Colon (tissue), 2 donors: Measurements from ENCODE around the gene R3HDM2.

Experiments
- FAIRE-seq: peaks from 2 replicates; lab custom pipeline; 2012; peaks lifted over from hg19 to GRCh38; lab: Jason Lieb, UNC
- donor health status: control.
- donor health status: control.

The R3HDM2 gene

DNA sequence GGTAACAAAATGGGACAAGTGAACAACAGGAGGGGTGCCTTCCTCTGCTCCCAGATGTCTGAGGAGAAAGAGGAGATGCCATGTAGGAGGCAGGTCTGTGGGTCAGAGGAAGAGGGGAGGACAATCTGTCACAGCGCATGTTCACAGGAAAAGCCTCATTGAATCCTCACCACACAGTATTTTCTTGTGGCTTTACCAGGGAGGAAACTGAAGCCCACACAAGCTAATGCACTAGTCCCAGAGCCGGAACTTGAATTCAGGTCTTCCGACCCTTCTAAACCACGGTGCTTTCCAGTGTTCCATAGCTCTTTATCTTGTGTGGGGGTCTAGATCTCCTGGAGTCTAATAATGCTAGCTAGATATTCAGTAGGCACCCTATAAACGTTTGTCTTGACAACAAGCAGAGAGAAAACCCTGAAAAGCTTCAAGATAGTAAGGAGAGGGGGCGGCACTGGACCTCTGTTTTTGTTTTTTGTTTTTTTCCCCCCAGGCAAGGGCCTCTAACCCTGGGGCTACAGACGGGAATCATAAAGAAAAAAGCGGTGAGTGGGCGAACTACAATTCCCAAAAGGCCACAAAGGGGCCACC is 201.7 kb downstream of the R3HDM2 start:
- FAIRE-seq = no peak

DNA sequence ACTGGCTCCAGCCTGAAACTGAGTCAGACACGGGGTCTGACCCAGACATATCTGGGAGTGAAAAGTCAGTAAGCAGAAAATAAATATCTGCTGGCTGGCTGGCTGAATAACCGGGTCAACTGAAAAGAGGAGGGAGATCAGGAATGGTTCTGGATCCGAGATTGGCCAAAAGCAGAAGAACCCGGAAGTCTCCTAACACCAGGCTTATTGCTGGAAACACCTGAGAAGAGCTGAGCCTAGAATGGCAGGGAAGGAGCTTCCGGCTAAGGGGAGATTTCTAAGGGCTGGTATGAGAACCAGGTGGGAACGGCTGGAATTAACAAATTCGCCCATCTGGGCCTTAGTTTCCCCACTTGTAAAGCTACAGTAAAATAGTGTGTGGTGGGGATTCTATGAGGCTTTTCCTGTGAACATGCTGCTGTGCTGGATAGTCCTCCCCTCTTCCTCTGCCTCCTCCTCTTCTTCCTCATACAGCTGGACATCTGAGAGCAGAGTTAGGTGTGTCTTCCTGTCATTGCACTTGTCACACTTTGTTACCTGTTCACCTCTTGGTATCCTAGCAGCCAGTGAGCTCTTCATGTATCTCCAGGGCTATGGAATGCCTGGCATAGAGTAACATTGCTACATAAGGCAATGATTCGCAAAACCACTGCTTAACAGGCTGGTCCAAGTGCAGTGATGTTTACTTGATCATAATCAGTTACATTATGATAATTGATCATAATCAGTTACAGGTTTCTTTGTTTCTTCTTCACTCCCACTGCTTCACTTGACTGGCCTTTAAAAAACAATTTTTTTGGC is 203.3 kb downstream of the R3HDM2 start:
- no peak for FAIRE-seq

DNA sequence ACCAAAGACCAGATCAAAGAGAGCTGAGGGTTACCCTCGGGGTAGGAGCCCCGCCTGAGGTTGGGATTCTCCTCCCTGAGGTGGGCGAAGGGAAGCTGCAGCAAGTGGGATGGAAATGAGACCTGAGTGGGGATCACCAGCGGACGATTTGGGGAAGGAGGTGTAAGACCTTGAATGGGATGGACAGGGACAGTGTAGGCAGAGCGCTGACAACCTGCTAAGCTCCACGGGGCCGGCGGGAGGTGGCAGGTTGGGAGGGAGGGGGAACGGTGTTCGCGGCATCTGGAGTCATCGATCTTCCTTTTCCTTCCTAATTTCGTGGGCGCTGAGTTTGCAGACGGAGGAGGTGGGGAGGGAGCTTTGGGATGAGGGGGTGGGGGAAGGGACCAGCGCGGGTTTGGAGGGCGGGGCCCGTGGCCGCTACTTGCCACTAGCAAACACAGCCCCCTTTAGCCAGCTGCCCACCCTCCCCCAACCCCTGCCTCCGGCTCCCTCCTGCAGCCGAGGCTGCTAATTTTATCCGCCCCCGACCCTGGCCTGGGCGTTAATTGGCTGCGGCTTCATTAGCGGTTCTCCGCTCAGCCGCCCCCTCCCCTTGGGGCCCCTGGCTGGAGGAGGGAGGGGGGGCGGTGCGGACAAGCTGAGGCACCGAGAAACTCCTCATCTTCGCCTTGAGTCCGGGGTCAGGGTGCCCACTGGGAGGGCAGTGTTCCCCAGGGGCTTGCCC is 204.1 kb downstream of the R3HDM2 start:
- no peak for FAIRE-seq

DNA sequence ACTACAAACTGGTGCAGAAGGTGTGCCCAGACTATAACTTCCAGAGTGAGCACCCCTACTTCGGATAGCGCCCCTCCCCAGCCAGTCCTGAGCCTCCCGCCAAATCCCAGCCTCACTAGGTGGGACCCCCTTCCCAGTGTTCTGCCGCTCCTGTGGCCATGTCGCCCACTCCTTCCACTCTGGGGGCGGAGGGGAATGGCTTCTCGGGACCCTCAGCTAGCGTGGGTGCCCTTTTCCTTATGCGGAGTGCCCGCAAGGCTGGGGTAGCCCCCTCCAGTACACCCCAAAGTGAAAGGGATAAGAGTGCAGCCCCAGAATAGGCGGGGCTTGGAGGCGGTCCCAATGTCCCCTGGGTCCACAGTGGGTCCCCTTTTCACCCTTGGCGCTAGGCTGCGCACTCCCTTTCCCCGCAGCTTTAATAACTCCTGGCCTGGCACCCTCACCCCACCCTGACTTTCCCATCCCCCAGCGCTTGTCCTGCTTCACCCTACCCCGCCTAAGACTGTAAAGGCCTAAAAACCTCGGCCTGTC is 205.1 kb downstream of the R3HDM2 start:
- no peak for FAIRE-seq

DNA sequence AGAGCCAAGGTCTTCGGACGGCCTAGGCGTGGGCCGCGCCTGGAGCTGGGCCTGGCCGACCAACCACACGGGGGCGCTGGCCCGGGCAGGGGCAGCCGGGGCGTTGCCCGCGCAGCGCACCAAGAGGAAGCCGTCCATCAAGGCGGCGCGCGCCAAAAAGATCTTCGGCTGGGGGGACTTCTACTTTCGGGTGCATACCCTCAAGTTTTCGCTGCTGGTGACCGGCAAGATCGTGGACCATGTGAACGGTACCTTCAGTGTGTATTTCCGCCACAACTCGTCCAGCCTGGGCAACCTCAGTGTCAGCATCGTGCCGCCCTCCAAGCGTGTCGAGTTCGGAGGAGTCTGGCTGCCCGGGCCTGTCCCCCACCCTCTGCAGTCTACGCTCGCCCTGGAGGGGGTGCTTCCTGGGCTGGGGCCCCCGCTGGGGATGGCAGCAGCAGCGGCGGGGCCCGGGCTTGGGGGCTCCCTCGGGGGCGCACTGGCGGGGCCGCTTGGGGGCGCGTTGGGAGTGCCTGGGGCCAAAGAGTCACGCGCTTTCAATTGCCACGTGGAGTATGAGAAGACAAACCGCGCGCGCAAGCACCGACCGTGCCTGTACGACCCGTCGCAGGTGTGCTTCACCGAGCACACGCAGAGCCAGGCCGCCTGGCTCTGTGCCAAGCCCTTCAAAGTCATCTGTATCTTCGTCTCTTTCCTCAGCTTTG is 205.7 kb downstream of the R3HDM2 start:
- no peak for FAIRE-seq

DNA sequence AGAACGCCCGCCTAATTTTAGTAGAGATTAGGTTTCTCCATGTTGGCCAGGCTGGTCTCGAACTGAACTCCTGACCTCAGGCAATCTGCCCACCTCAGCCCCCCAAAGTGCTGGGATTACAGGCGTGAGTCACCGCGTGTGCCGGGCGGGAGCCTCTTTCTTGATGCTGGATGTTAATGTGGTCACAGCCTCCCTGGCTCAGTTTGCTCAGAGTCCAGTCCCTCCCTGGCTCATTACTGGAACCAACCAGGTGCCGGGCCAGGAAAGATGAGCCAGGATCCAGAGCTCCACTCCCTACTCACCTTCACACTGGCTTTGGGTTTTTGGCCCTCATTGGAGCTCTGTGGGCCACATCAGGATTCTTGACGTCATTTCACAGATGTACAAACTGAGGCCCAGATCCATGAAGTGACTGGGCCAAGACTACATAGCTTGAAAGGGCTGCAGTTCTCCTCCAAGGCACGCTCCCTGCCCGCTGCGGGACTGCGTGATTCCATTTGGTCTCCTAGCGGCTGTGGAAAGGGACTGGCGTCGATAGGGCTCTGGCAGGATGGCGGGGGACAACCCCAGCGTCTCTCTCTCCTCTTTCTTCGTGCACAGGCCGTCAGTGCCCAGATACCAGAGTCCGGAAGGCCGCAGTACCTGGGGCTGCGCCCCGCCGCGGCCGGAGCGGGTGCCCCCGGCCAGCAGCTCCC is 206.4 kb downstream of the R3HDM2 start:
- no peak for FAIRE-seq

DNA sequence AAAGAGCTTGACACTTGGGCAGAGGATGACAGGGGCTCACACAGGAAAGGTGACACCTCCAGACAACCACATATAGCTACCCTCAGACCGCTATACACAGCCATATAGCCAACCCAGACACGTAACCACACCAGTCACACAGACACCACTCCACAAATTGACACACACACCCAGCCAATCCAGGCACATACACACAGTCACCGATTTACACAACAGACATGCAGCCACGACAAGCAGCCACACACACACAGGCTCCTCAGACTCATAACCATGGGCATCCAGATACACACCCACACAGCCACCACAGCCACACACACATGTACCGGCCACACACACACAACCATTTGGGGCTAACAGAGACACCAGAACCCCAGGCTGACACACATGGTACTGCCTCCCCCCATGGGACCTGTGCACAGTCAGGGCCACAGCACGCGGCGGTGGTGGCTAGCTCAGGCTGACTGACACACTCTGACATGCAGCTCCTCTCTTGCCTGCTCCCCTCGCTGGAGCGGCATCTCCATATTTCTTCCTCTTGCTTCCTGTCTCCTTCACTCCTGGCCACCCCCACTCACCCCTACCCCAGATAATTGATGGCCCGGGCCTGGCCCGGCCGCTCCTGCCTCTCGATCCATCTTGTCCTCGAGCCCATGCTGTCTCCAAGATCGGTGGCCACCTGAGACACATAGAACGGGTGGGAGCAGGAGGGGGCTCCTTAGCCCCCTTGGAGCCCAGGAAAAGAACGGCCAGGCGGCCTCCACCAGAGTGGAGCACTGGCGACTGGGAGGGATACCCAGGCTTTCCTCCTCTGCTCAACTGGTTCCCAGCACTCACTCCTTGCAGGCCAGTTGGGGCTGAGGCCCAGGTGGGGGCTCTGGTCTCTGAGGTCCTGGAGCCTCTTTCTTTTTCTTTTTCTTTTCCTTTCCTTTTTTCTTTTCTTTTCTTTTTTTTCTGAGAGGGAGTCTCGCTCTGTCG is 207.4 kb downstream of the R3HDM2 start:
- no peak for FAIRE-seq

DNA sequence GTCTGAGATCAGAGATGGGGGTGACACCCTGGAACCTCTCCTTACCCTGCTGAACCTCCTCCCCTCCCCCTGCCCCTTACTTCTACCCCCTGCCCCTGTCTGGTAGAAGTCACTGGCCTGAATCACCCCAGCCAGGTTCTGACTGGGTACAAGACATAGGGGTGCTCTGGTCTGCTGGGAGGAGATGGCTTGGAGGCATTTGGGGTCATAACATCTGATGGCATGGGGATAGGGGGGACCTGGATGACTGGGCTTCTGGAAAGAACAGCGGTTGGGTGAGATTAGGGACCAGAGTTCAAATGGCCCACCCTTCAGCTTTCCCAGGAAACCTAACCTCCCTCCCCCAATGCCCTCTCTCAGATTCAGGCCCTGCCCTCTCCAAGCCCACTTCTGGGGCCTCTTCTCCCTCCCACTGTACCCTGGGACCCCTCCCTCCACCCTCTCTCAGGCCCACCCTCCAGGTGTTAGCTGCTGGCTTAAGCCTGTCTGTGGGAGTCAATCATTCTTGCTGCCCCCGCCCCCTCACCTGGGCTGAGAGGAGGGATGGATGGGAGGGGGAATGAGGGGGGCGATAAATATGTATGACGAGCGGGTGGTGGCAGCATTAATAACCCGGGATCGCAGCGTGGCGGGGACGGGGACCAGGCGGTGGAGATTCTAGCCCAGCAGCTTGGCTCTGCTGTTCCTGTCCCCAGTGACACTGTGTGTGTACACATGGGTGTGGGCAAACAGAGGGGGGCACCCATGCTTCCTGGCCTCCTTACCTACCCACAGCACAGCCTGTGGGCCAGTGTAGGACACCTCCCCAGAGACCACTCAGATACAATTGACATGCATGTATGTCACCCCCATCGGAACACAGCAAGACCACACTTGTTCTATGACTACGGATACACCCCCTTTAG is 208.3 kb downstream of the R3HDM2 start:
- no peak for FAIRE-seq

DNA sequence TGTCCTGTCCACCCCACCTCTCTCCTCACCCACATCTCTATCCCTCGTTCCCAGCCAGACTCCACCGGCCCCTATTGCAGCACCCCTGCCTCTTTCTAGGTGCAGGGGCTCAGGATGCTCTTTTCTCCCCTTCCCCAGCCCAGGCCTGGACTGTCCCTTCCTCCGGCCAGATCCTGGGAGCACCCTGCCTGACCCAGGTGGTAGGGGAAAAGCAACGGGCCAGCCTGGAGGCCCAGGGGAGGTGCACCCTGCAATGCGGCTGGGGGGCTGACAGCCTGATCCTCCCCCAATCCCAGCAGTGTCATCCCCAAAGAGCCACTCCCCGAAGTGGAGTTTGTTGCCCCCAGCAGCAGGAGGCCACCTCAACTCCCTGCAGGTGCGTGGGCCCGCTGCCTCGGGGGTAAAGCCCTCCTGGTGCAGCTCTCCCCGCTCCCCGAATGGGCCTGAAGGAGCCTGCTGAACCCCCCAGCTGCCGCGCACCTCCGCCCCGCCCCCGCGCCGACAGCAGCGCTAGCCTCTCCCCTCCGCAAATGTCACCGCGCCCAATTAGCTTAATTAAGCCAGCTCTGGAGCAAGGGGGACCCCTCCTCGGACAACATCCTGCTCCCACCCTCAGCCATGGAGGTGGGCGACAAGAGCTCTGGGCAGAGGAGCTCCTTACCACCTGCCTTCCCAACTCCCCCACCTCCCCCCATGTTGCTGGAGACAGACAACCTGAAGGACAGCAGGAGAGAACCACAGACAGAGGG is 209.5 kb downstream of the R3HDM2 start:
- FAIRE-seq = no peak

DNA sequence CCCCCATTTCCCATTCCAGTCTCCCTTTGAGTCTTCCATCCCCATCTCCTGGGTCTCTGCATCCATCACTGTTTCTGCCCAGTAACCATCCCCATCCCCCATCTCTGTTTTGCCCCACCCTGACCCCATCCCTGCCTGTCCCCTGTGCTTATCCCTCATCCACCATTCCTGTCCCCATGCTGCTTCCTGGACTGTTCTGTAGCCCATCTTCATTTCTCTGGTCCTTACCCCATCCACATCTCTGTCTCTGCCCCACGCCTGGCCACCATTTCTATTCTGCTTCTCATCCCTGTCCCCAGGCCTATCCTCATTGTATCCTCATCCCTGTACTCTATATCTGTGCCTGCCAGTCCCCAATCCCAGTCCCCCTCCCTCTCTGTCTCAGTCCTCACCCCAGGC is 210.1 kb downstream of the R3HDM2 start:
- FAIRE-seq = no peak

DNA sequence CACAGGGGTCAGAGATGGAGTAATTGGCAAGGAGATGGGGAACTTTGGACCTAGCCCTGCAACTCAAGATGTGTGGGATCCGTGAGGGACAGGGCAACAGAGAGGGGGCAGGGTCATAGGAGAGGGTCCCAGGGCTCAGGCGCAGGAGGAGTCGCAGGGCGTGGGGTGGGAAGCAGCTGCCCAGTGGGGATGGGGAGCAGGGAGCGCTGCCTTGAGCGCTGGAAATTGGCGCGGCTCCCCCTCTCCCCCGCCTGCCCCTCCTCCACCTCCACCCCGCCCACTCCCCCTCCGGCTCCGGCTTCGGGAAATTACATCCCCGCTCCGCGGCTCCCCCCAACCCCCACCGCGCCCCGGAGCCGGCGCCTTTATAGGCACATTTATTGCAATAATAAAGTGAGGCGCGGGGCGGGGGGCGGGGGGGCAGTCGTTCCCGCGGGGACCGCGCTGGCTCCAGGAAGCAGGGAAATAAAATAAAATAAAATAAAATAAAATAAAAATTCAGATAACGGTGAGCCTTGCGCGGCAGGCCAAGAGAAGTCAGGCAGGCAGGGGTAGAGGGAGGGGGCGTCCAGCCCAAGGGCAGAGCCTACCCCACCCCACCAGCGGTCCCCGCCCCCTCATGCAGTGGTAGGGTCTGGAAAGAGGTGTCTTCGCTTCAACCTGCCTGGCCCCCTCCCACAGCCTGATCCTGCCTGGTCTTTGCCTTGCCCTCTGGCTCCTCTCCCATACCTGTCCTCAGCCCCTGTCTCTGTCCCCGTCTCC is 210.7 kb downstream of the R3HDM2 start:
- no peak for FAIRE-seq

DNA sequence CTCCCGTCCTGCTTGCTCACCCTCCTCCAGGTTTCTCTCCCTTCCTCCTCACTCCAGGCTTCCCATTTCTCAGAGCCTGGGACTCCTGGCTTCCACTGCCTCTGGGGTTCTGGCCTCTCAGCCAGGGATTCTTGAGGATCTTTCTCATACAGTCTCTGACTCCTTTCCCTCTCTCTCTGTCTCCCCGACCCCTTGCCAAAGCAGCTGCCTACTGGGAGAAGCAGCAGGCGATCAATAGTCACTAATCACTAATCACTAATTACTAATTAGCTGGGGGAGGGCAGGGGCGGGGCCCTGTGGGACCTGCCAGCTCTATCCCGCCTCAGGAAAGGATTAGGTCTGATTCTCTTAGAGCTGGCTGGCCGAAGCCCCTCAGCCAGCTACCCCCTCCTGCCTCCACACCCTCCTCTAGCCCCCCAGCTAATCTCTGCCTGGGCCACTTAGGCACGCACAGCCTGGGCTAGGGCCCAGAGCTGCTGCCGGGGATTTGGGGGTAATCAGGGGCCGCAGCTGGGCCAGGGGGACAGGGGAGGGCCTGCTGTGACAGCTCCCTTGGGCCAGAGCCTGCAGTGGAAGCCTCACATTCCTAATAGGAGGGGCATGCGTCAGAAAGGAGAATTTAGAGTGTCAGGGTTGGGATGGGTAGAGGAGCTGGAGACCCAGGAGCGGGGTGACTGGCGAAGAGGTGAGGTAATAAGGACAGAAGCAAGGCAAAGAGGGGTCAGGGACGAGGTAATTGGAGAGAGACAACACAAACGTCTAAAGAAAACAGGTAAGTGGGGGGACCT is 211.4 kb downstream of the R3HDM2 start:
- FAIRE-seq = no peak

DNA sequence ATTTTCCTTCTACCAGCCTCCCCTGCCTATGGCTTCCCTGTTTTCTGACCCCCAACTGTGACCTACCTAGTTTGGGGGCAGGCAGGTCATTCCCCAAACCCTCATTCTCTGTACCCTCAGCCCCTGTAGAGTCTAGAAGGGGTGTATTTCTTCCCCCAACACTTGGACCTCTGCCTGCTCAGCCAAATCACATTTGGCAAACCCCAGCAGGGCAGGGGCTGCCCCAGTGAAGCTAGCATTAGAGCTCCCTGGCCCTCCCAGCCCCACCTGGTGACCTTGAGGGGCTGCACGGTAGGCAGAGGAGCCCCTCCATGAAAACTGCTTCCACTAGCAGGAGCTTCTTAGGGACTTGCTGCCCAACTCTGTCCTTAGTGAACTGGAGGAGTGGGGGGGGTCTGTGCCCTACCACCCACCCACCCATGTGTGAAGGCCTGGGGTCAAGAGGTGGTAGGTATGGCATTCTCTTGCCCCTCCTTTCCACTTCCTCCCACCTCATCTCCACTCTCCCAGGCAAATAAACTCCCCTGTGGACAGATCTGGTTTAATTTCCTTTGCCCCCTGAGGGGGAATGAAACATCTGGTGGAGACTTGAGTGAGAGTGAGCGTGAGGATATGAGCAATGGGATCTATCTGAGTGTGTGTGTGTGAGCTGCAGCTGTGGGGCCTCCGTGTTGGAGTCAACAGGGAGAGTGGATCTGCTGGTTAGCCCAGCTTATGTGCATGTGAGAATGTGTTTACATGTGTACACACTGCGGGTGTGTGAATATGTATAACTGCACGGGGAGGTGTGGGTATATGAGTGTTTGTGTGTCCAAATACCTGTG is 212.6 kb downstream of the R3HDM2 start:
- FAIRE-seq = no peak

DNA sequence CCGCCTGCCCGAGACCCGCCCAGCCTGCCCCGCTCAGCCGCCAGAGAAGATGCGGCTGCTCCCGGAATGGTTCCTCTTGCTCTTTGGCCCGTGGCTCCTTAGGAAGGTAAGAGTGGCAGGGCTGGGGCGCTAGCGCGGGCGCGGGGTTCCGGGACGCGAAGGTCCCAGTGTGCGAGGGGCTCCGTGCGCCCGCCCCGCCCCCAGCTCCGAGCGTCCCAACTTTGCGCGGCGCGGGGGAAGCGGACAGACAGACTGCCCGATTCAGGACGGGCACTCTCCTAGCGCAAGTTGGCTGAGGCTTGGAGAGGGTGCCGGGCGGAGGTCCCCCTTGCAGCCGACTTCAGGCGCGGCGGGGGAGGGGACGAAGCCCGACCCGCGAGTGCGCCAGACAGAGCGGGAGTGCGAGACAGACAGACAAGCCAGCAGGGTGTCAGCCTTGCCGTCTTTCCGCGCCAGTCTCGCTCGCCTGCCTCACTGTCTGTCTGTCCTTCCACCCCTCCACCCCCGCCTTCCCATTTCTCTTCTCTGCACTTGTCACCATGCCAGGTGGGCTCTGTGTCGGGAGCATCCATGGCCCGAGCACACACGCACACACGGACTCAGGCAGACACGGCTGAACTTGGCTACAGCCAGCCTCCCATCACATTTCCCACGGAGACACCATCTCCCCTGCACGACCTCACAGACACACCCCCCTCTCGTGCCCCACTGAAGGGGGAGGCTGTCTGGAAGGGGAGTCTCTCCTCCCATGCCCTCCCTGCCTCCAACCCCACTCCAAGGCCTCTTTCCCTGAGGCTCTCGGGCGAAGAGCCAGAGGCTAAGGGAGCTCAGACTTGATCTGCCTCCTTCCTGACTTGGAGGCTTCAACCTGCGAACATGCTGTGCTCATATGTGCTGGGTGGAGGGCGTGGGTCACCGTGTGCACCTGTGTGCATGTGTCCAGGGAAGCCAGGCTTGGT is 213.6 kb downstream of the R3HDM2 start:
- no peak for FAIRE-seq
